Activated T-cell treated with anti-CD3 and anti-CD28 coated beads, Interleukin-2, amount 50 U/mL, for 72 hours (primary cell): ENCODE measurements around the gene ANAPC5. TPM values are rescaled to one million over a fixed set of nuclear protein-coding genes. Genes with fewer than 3 reads are reported as not detected.

Experiments
- ATAC-seq, 2 donors: fragments of 150-1000 bp; cut with Tn5 transposase; replicated peaks in 1 of 2; 2 replicates each; pipeline ENCODE4 v1.10.0; 2021; ENCODE audit warnings: moderate library complexity in 2 of 2, mild to moderate bottlenecking in 1 of 2
- DNase-seq, 2 donors: peaks; one replicate each; pipeline ENCODE4 v3.0.0; 2021 to 2022; ENCODE audit warnings: mixed read lengths in 1 of 2
- H3K27ac Mint-ChIP-seq: one replicate; pipeline ENCODE4 v1.8.0; 2022; ENCODE audit warnings: mild to moderate bottlenecking, moderate library complexity, mixed read lengths
- H3K27me3 Mint-ChIP-seq: one replicate; pipeline ENCODE4 v1.8.0; 2022; ENCODE audit warnings: low read depth, mixed read lengths
- H3K36me3 Mint-ChIP-seq, 2 donors: one replicate each; pipeline ENCODE4 v1.8.0; 2022; ENCODE audit warnings: mixed read lengths in 2 of 2, mild to moderate bottlenecking in 1 of 2; ENCODE audit not compliant: insufficient read depth in 2 of 2
- H3K4me1 Mint-ChIP-seq: one replicate; pipeline ENCODE4 v1.8.0; 2022; ENCODE audit warnings: low read depth, mixed read lengths
- H3K4me3 Mint-ChIP-seq, 2 donors: one replicate each; pipeline ENCODE4 v1.8.0; 2022; ENCODE audit warnings: mild to moderate bottlenecking in 2 of 2, mixed read lengths in 2 of 2, moderate library complexity in 2 of 2
- H3K9me3 Mint-ChIP-seq, 2 donors: one replicate each; pipeline ENCODE4 v1.8.0; 2022; ENCODE audit warnings: mixed read lengths in 2 of 2
- total RNA-seq, 2 donors: library from RNA; stranded (reverse); gene quantifications; one replicate each; pipeline ENCODE4 v1.2.3, GENCODE V29; 2022

ANAPC5 gene
- total RNA-seq, 2 donors from 2014 or later = 101 to 102 TPM

DNA sequence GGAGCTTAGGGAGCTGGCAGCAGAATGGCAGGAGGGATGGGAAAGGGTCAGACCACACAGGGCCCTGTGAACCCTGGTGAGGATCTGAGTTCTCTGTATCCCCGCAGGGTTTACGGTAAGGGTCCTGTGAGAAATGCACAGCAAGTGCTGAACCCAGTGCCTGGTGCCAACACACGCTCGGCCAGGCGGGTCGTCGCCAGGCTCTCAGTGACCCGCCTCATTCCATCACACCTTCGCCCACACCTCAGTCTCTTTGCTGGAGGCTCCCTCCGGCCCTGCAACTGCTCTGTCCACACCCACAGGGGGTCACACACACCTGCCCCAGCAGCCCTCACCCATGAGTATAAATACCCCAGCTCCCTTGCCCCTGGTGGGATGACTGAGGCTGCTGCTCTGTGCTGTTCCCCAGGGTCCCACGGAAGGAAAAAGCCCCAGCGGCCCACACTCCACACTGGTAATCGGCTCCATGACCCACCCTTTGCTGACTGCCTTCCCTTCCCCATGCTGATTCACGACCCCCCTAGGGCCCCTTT lies 78.8 kb downstream of the ANAPC5 start:
- H3K27ac Mint-ChIP-seq = no peak overlapping the region
- H3K36me3 Mint-ChIP-seq = peaks cover 2 to 18% of the 10 kb centered on the region in 2 donors
- no peaks in the 10 kb centered on the region for H3K27me3 Mint-ChIP-seq
- H3K4me1 Mint-ChIP-seq = peaks cover 9% of the 10 kb centered on the region
- ATAC-seq (no peak), DNase-seq (no peak)
- no peak overlapping the region for H3K4me3 Mint-ChIP-seq
- no peaks in the 10 kb centered on the region for H3K9me3 Mint-ChIP-seq

DNA sequence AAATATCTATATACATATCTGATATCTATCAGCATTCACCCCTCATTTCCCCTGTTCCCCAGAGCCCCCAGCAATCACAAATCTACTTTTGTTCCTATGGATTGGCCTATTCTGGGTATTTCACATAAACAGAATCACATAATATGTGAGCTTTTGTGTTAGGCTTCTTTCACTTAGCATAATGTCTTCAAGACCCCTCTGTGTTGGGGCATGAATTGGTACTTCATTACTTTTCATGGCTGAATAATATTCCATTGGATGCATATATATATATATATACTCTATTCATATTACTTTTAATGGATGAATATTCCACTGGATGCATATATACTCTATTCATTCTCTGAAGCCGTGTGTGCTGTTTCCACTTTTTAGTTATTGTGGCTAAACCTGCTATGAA lies 84.4 kb downstream of the ANAPC5 start:
- Mint-ChIP-seq H3K27ac (no peak overlapping the region), H3K27me3 (no peaks in the 10 kb centered on the region), H3K4me3 (no peak overlapping the region), H3K36me3 (peaks cover 2 to 12% of the 10 kb centered on the region in 2 donors), H3K9me3 (no peaks in the 10 kb centered on the region), H3K4me1 (no peaks in the 10 kb centered on the region)
- ATAC-seq (no peak), DNase-seq (no peak)

DNA sequence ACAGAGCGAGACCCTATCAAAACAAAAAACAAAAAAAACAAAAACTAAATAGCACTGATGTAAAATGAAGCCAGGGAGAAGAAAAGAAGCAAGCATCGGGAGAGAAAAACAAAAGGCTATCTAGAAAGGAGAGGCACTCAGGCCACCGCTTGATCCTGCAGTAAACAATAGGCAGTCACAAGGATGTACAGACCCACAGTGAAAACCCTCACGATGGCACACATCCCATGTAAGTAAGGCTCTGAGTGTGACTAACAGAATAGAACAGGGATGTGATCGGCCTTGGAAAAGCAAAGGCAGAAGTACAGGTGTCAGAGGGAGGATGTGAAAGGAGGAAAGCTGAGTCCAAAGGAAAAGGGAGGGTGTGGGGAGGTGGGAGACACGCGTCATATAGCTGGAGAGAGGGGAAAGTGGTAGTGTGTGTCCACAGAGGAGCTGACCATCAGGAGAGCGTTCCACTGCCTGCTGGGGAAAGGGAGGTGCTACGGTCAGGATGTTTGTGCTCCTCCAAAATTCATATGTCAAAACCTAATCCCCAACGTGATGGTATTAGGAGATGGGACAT lies 87.2 kb downstream of the ANAPC5 start:
- H3K4me1 Mint-ChIP-seq = no peaks in the 10 kb centered on the region

DNA sequence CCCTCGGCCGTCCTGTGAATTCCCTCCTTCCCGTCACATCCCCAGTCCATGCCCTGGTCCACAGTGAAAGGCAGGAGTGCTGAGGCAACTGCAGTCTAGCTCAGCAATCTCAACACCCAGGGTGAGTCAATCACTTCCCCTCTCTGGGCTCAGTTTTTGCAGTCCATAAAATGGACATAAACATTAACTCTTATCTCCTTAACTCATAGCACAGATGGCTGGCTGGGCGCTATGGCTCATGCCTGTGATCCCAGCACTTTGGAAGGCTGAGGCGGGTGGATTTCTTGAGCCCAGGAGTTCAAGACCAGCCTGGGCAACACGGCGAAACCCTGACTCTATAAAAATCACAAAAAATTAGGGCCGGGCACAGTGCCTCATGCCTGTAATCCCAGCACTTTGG lies 88.1 kb downstream of the ANAPC5 start:
- Mint-ChIP-seq H3K36me3 (peaks cover 0 to 12% of the 10 kb centered on the region in 2 donors), H3K9me3 (no peaks in the 10 kb centered on the region), H3K4me3 (no peak overlapping the region), H3K27ac (no peak overlapping the region), H3K27me3 (no peaks in the 10 kb centered on the region), H3K4me1 (no peaks in the 10 kb centered on the region)
- DNase-seq = no peak
- no peak for ATAC-seq

More for the DNA sequence above, 87.2 kb downstream of the ANAPC5 start:
- Mint-ChIP-seq H3K4me3 (no peak overlapping the region), H3K27ac (no peak overlapping the region), H3K27me3 (no peaks in the 10 kb centered on the region), H3K36me3 (peaks cover 0 to 12% of the 10 kb centered on the region in 2 donors), H3K9me3 (no peaks in the 10 kb centered on the region)
- ATAC-seq (no peak), DNase-seq (no peak)

DNA sequence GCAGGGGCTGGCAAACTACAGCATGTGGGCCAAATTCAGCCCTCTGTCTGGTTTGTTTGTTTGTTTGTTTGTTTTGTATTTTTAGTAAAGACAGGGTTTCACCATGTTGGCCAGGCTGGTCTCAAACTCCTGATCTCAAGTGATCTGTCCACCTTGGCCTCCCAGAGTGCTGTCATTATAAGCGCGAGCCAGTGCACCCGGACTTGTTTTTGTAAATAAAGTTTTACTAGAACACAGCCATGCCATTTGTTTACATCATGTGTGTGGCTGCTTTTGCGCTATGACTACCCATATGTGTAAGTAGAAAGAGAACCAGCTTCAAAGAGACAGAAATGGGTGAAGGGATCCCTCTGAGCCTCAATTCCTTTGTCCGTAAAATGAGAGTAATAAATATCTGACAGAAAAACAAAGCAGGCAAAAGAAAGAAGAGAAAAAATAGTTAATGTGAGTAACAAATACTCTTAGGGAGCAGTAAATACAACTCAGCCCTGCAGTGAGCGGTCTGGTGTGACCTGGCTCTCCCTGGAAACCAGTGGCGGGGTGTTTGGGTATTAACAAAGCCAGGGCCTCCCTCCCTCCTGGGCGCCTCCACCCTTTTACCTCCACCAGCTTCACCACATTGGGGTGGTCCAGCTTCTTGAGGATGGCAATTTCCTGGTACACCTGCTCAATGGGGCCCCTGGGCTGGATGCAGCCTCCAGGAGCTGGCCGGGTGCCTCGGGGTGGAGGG lies 88.8 kb downstream of the ANAPC5 start:
- H3K36me3 Mint-ChIP-seq = peaks cover 0 to 12% of the 10 kb centered on the region in 2 donors

DNA sequence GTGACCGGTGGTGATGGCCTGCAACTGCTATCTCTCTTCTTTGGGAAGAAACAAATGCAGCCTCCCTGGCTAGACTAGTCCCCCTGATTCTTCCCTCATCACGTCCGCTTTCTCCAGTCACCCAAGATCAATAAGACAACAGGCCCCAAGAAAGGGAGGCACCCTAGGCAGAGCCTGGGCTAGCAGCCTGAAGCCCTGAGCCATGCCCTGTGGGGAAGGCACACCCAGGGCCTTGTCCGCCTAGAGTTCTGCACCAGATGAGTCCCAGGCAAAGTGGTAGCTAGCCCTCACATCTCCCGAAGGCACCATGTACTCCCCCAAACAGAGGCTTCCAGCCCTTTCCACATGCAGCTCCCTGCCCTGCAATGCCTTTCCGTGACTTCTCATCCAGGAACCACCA lies 90.8 kb downstream of the ANAPC5 start:
- DNase-seq = no peak
- Mint-ChIP-seq H3K9me3 (no peaks in the 10 kb centered on the region), H3K4me3 (no peak overlapping the region), H3K27ac (no peak overlapping the region), H3K36me3 (peaks cover 2 to 15% of the 10 kb centered on the region in 2 donors), H3K4me1 (no peaks in the 10 kb centered on the region), H3K27me3 (no peaks in the 10 kb centered on the region)
- ATAC-seq = no peak

More for the DNA sequence above, 88.8 kb downstream of the ANAPC5 start:
- Mint-ChIP-seq H3K9me3 (no peaks in the 10 kb centered on the region), H3K27ac (peak overlapping the region; percentile 33), H3K27me3 (no peaks in the 10 kb centered on the region), H3K4me3 (no peak overlapping the region), H3K4me1 (no peaks in the 10 kb centered on the region)
- DNase-seq (no peak), ATAC-seq (no peak)

DNA sequence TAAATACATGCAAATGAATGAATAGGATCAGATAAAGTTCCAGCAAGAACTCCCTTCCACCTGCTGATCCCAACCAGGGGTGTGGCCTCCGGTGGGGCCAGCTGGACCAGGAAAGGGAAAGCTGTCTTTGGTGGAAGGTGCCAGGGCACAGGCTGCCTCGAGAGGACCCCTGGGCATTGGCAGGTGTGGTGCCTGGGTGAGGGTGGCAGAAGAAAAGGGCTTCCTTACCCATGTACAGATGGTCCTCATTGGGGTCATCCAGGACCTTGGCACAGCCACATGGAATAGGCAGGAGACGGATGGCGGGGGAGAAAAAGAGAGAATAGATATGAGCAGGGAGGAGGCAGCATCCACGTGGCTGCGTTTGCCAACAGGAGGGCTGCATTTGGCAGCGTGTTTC lies 92.1 kb downstream of the ANAPC5 start:
- no peak for DNase-seq
- no peaks in the 10 kb centered on the region for H3K27me3 Mint-ChIP-seq
- H3K27ac Mint-ChIP-seq = no peak overlapping the region
- H3K4me3 Mint-ChIP-seq = no peak overlapping the region
- peaks cover 3 to 17% of the 10 kb centered on the region in 2 donors for H3K36me3 Mint-ChIP-seq
- no peaks in the 10 kb centered on the region for H3K4me1 Mint-ChIP-seq
- ATAC-seq = no peak
- H3K9me3 Mint-ChIP-seq = no peaks in the 10 kb centered on the region

DNA sequence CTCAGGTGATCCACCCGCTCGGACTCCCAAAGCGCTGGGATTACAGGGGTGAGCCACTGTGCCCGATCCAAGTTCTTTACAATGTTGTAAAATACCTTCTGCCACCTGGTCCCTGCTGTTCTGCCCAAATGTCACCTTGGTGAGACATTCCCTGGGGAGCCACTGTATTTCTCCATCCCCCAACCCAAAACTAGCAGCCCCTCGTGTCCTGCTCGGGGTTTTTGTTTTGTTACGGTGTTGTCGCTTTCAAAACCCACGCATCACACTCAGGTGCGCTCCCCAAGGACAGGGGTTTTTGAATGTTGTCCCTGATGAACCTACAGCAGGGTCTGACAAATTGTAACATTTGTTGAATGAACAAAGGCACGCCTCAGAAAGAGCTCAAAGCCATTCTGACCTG lies 93.1 kb downstream of the ANAPC5 start:
- Mint-ChIP-seq H3K27me3 (no peaks in the 10 kb centered on the region), H3K4me3 (no peak overlapping the region), H3K27ac (peak overlapping the region; percentile 25), H3K36me3 (peaks cover 4 to 18% of the 10 kb centered on the region in 2 donors), H3K4me1 (peaks cover 2% of the 10 kb centered on the region), H3K9me3 (no peaks in the 10 kb centered on the region)
- DNase-seq = no peak
- no peak for ATAC-seq

Other genes with a start within 250 kb of the ANAPC5 start
- 10 to 100 TPM; 12.6 to 14.8 TPM for gene P2RX7, start 219.5 kb downstream of the ANAPC5 start, total RNA-seq
- gene P2RX4, start 142.3 kb downstream of the ANAPC5 start, total RNA-seq = 10 to 100 TPM; 29.7 to 35.1 TPM
- 10 to 100 TPM; 22.2 to 25.3 TPM for gene CAMKK2, start 55.7 kb downstream of the ANAPC5 start, total RNA-seq
- 10 to 100 TPM; 88.6 to 99.0 TPM for gene RNF34, start 47.7 kb upstream of the ANAPC5 start, total RNA-seq
- 10 to 100 TPM; 43.4 to 47.7 TPM for gene KDM2B, start 228.6 kb upstream of the ANAPC5 start, total RNA-seq